HG03025 (cell line): ENCODE data around the gene FAM228A.

Source experiments
- ATAC-seq: cut with Tn5 transposase; IDR thresholded peaks from one replicate; pipeline ENCODE4 v1.9.1; 2021; ENCODE audit warnings: mild to moderate bottlenecking, moderate library complexity; ENCODE audit not compliant: unreplicated experiment, low FRiP score

FAM228A gene

GRCh38 chr2:24221343-24222050, 46.6 kb downstream of the FAM228A start:
- ATAC-seq, result no peak

GRCh38 chr2:24222946-24223345, 48.1 kb downstream of the FAM228A start:
- ATAC-seq, result no peak

- no peak for ATAC-seq
Observed at GRCh38 chr2:24225499-24226242, 50.8 kb downstream of the FAM228A start.

GRCh38 chr2:24228470-24228869, 53.6 kb downstream of the FAM228A start:
- ATAC-seq, result no peak

GRCh38 chr2:24231461-24231881, 56.6 kb downstream of the FAM228A start:
- ATAC-seq, result no peak

GRCh38 chr2:24233321-24233720, 58.5 kb downstream of the FAM228A start:
- ATAC-seq, result no peak

- ATAC-seq, result no peak
Observed at GRCh38 chr2:24237313-24237712, 62.5 kb downstream of the FAM228A start.

GRCh38 chr2:24238158-24238557, 63.3 kb downstream of the FAM228A start:
- no peak for ATAC-seq

- ATAC-seq, result no peak
Observed at GRCh38 chr2:24239553-24239952, 64.7 kb downstream of the FAM228A start.
